HL-60 (cell line): ENCODE data around the gene LPIN1.

ENCODE experiments used
- TF ChIP-seq, protein P1 (sequence below): IDR thresholded peaks from 2 replicates; pipeline ENCODE4 v1.6.1; 2012; ENCODE audit warnings: low read depth; ENCODE audit not compliant: insufficient replicate concordance
- TF ChIP-seq, protein P2 (sequence below): IDR thresholded peaks from one replicate; pipeline ENCODE4 v1.5.1; 2011; ENCODE audit warnings: low read length, control low read depth, inconsistent platforms; ENCODE audit not compliant: insufficient read depth

DNA sequence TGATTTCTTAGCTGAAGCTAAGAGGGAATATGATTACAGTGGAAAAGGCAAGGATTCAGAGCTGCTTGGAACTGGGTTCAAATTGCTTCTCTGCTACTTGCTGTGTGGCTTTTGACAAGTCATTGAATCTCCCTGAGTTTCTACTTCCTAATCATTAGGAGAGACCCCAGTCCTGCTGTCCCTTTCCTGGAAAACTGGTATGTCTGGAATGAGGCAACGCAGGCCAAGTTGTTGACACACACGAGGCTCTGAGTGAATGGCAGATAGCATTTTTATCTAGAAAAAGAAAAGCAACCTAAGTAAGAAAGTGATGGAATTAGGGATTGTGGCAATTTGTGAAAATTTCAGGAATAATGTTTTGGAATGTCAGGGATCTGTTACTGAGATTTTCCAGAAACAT lies 123.6 kb downstream of the LPIN1 start:
- TF ChIP-seq, protein P1, sequence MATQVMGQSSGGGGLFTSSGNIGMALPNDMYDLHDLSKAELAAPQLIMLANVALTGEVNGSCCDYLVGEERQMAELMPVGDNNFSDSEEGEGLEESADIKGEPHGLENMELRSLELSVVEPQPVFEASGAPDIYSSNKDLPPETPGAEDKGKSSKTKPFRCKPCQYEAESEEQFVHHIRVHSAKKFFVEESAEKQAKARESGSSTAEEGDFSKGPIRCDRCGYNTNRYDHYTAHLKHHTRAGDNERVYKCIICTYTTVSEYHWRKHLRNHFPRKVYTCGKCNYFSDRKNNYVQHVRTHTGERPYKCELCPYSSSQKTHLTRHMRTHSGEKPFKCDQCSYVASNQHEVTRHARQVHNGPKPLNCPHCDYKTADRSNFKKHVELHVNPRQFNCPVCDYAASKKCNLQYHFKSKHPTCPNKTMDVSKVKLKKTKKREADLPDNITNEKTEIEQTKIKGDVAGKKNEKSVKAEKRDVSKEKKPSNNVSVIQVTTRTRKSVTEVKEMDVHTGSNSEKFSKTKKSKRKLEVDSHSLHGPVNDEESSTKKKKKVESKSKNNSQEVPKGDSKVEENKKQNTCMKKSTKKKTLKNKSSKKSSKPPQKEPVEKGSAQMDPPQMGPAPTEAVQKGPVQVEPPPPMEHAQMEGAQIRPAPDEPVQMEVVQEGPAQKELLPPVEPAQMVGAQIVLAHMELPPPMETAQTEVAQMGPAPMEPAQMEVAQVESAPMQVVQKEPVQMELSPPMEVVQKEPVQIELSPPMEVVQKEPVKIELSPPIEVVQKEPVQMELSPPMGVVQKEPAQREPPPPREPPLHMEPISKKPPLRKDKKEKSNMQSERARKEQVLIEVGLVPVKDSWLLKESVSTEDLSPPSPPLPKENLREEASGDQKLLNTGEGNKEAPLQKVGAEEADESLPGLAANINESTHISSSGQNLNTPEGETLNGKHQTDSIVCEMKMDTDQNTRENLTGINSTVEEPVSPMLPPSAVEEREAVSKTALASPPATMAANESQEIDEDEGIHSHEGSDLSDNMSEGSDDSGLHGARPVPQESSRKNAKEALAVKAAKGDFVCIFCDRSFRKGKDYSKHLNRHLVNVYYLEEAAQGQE = no peak
- TF ChIP-seq, protein P2, sequence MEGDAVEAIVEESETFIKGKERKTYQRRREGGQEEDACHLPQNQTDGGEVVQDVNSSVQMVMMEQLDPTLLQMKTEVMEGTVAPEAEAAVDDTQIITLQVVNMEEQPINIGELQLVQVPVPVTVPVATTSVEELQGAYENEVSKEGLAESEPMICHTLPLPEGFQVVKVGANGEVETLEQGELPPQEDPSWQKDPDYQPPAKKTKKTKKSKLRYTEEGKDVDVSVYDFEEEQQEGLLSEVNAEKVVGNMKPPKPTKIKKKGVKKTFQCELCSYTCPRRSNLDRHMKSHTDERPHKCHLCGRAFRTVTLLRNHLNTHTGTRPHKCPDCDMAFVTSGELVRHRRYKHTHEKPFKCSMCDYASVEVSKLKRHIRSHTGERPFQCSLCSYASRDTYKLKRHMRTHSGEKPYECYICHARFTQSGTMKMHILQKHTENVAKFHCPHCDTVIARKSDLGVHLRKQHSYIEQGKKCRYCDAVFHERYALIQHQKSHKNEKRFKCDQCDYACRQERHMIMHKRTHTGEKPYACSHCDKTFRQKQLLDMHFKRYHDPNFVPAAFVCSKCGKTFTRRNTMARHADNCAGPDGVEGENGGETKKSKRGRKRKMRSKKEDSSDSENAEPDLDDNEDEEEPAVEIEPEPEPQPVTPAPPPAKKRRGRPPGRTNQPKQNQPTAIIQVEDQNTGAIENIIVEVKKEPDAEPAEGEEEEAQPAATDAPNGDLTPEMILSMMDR = no peak
